CD14-positive monocyte (primary cell): ENCODE results near the gene PYDC2. TPM values are rescaled to one million over a fixed set of nuclear protein-coding genes. Genes with fewer than 3 reads are reported as not detected.

ENCODE experiments used
- DNase-seq, 3 donors: peaks; one replicate each; pipeline ENCODE4 v3.0.0-alpha.2; 2011 to 2022
- H2AFZ ChIP-seq: 2 replicates; pipeline ENCODE4 v1.6.0; 2012; ENCODE audit warnings: mild to moderate bottlenecking, low read depth, low read length, inconsistent platforms; ENCODE audit not compliant: insufficient read depth, poor library complexity, severe bottlenecking
- H3K27ac ChIP-seq, 2 donors: 1 replicate in 1 of 2; 2 replicates in 1 of 2; pipeline ENCODE4 v1.5.1; 2012 to 2013; ENCODE audit warnings: low read length in 2 of 2, control low read depth in 1 of 2, inconsistent platforms in 1 of 2, low read depth in 1 of 2, mild to moderate bottlenecking in 1 of 2
- H3K27me3 ChIP-seq, 2 donors: one replicate each; pipeline versions ENCODE4 v1.6.0 to v1.6.1; 2011 to 2013; ENCODE audit warnings: low read length in 2 of 2; ENCODE audit not compliant: control insufficient read depth in 2 of 2, insufficient read depth in 2 of 2
- H3K36me3 ChIP-seq, 2 donors: replicated peaks in 1 of 2; 1 replicate in 1 of 2; 2 replicates in 1 of 2; pipeline versions ENCODE4 v1.5.1 to v1.6.1; 2012 to 2013; ENCODE audit warnings: low read length in 2 of 2, control low read depth in 1 of 2, inconsistent platforms in 1 of 2, mild to moderate bottlenecking in 1 of 2; ENCODE audit not compliant: insufficient read depth in 2 of 2, control insufficient read depth in 1 of 2
- H3K4me1 ChIP-seq, 2 donors: 1 replicate in 1 of 2; 2 replicates in 1 of 2; pipeline versions ENCODE4 v1.5.1 to v1.6.1; 2012 to 2013; ENCODE audit warnings: low read length in 2 of 2, control low read depth in 1 of 2, inconsistent platforms in 1 of 2, mild to moderate bottlenecking in 1 of 2, moderate library complexity in 1 of 2; ENCODE audit not compliant: insufficient read depth in 2 of 2, control insufficient read depth in 1 of 2
- H3K4me2 ChIP-seq: replicated peaks from 2 replicates; pipeline ENCODE3; 2012; ENCODE audit warnings: low read length, moderate library complexity, mild to moderate bottlenecking; ENCODE audit not compliant: poor library complexity, severe bottlenecking; ENCODE audit errors: extremely low read depth
- H3K4me3 ChIP-seq, 3 experiments: fragments of 200-600 bp in 1 of 3; sonication (generic) in 1 of 3; replicated peaks in 1 of 3; 1 replicate in 2 of 3; 2 replicates in 1 of 3; pipeline ENCODE4 v1.5.1; 2011 to 2013; ENCODE audit warnings: low read length in 3 of 3, mild to moderate bottlenecking in 3 of 3, control low read depth in 2 of 3, low read depth in 2 of 3, inconsistent platforms in 1 of 3, moderate library complexity in 1 of 3
- H3K79me2 ChIP-seq: 2 replicates; pipeline ENCODE4 v1.6.0; 2012; ENCODE audit warnings: mild to moderate bottlenecking, control low read depth, inconsistent platforms, low read length, moderate library complexity; ENCODE audit not compliant: insufficient read depth
- H3K9ac ChIP-seq: 2 replicates; pipeline ENCODE4 v1.6.0; 2017; ENCODE audit warnings: low read length, mild to moderate bottlenecking; ENCODE audit not compliant: insufficient read depth, poor library complexity, severe bottlenecking
- H3K9me3 ChIP-seq, 2 donors: replicated peaks in 1 of 2; 1 replicate in 1 of 2; 2 replicates in 1 of 2; pipeline versions ENCODE4 v1.5.1 to v1.6.1; 2012 to 2013; ENCODE audit warnings: low read length in 2 of 2, control low read depth in 1 of 2; ENCODE audit not compliant: control insufficient read depth in 1 of 2, insufficient read depth in 1 of 2
- H4K20me1 ChIP-seq: 2 replicates; pipeline ENCODE4 v1.6.0; 2012; ENCODE audit warnings: mild to moderate bottlenecking, low read length, control low read depth, moderate library complexity; ENCODE audit not compliant: insufficient read depth
- H3K27ac Mint-ChIP-seq, 7 donors: one replicate each; pipeline ENCODE4 v1.8.0; 2020; ENCODE audit warnings: mild to moderate bottlenecking in 7 of 7, mixed read lengths in 7 of 7, moderate library complexity in 6 of 7, inconsistent platforms in 2 of 7
- H3K27me3 Mint-ChIP-seq, 3 donors: one replicate each; pipeline ENCODE4 v1.8.0; 2021 to 2022; ENCODE audit warnings: low read depth in 3 of 3, mild to moderate bottlenecking in 3 of 3, mixed read lengths in 3 of 3, moderate library complexity in 3 of 3, inconsistent platforms in 1 of 3
- H3K36me3 Mint-ChIP-seq, 2 donors: one replicate each; pipeline ENCODE4 v1.8.0; 2020; ENCODE audit warnings: mixed read lengths in 2 of 2, inconsistent platforms in 1 of 2, mild to moderate bottlenecking in 1 of 2
- H3K4me1 Mint-ChIP-seq: one replicate; pipeline ENCODE4 v1.8.0; 2020; ENCODE audit warnings: mild to moderate bottlenecking, mixed read lengths
- H3K4me3 Mint-ChIP-seq, 2 donors: one replicate each; pipeline ENCODE4 v1.8.0; 2020; ENCODE audit warnings: mild to moderate bottlenecking in 2 of 2, mixed read lengths in 2 of 2, moderate library complexity in 1 of 2
- H3K9me3 Mint-ChIP-seq, 7 donors: one replicate each; pipeline ENCODE4 v1.8.0; 2020 to 2022; ENCODE audit warnings: mixed read lengths in 7 of 7, mild to moderate bottlenecking in 6 of 7, moderate library complexity in 6 of 7, inconsistent platforms in 2 of 7
- WGBS: methylation state at CpG from one replicate; pipeline ENCODE4 v1.1.5; 2013; ENCODE audit warnings: missing lambda C conversion rate; ENCODE audit not compliant: insufficient coverage; 5-methylcytosine and 5-hydroxymethylcytosine counted together
- intact Hi-C, 2 donors: fragments of 100-400 bp; cut with micrococcal nuclease; formaldehyde crosslinking; loops; one replicate each; pipeline versions ENCODE4 v1.15.0 to v1.15.1; 2023
- polyA plus RNA-seq, 3 donors: library from polyadenylated mRNA; depleted of rRNA in 1 of 3; unstranded in 2 of 3; stranded (reverse) in 1 of 3; fragments of 300-500 nt in 2 of 3; fragments of >200 nt in 1 of 3; fragmentation: Illumina TruSeq in 2 of 3; gene quantifications; 1 replicate in 2 of 3; 2 replicates in 1 of 3; pipeline ENCODE4 v1.2.3, GENCODE V29; 2012 to 2021
- TF ChIP-seq, protein P1 (sequence below): fragments of 200-600 bp; IDR thresholded peaks from one replicate; pipeline ENCODE4 v1.8.0; 2022; ENCODE audit warnings: antibody characterized with exemption, mild to moderate bottlenecking

Gene PYDC2
- polyA plus RNA-seq, 3 donors = not detected

GRCh38 chr3:191431160-191431822 is 29.7 kb upstream of the PYDC2 start:
- Histone ChIP-seq H3K4me1 (no peaks in the 10 kb centered on the region), H2AFZ (no peak overlapping the region), H3K9me3 (no peaks in the 10 kb centered on the region), H3K36me3 (no peaks in the 10 kb centered on the region), H3K4me2 (no peak overlapping the region), H3K27me3 (no peaks in the 10 kb centered on the region), H3K27ac (no peak overlapping the region), H4K20me1 (no peaks in the 10 kb centered on the region), H3K9ac (no peak overlapping the region), H3K4me3 (no peak overlapping the region), H3K79me2 (no peaks in the 10 kb centered on the region)
- intact Hi-C loops = no loop called here
- no peak for DNase-seq
- no CpG with 5 or more reads among the region's 5 CpGs for WGBS
- no peaks in the 10 kb centered on the region for H3K36me3 Mint-ChIP-seq
- no peak overlapping the region for H3K4me3 Mint-ChIP-seq
- TF ChIP-seq, protein P1, sequence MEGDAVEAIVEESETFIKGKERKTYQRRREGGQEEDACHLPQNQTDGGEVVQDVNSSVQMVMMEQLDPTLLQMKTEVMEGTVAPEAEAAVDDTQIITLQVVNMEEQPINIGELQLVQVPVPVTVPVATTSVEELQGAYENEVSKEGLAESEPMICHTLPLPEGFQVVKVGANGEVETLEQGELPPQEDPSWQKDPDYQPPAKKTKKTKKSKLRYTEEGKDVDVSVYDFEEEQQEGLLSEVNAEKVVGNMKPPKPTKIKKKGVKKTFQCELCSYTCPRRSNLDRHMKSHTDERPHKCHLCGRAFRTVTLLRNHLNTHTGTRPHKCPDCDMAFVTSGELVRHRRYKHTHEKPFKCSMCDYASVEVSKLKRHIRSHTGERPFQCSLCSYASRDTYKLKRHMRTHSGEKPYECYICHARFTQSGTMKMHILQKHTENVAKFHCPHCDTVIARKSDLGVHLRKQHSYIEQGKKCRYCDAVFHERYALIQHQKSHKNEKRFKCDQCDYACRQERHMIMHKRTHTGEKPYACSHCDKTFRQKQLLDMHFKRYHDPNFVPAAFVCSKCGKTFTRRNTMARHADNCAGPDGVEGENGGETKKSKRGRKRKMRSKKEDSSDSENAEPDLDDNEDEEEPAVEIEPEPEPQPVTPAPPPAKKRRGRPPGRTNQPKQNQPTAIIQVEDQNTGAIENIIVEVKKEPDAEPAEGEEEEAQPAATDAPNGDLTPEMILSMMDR = no peak
- H3K9me3 Mint-ChIP-seq = no peaks in the 10 kb centered on the region
- no peaks in the 10 kb centered on the region for H3K27me3 Mint-ChIP-seq
- H3K27ac Mint-ChIP-seq = no peak overlapping the region
- H3K4me1 Mint-ChIP-seq = no peaks in the 10 kb centered on the region

DNA sequence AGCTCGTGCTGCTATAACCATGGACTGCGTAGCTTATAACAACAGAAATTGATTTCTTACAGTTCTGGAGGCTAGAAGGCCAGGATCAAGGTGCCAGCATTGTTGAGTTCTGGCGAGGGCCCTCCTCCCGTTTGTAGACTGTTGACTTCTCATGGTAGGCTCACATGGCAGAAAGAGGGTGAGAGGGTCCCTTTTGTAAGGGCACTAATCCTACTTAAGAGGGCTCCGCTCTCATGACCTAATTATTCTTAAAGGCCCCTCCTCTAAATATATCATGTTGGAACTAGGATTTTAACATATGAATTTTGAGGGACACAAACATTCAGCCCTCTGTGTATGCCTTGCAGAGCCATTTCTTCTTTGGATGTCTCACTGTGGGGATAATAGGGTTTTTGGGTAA is 28.8 kb upstream of the PYDC2 start:
- Histone ChIP-seq H3K27ac (no peak overlapping the region), H3K27me3 (no peaks in the 10 kb centered on the region), H3K79me2 (no peaks in the 10 kb centered on the region), H3K36me3 (no peaks in the 10 kb centered on the region), H4K20me1 (no peaks in the 10 kb centered on the region), H3K4me3 (no peak overlapping the region), H2AFZ (no peak overlapping the region), H3K9ac (no peak overlapping the region), H3K4me1 (no peaks in the 10 kb centered on the region), H3K9me3 (no peaks in the 10 kb centered on the region), H3K4me2 (no peak overlapping the region)
- intact Hi-C loops = no loop called here
- H3K27me3 Mint-ChIP-seq = no peaks in the 10 kb centered on the region
- H3K27ac Mint-ChIP-seq = no peak overlapping the region
- no peak overlapping the region for H3K4me3 Mint-ChIP-seq
- DNase-seq = no peak
- no peaks in the 10 kb centered on the region for H3K4me1 Mint-ChIP-seq
- 88% methylated on average over 2 of the region's 5 CpGs for WGBS
- H3K36me3 Mint-ChIP-seq = no peaks in the 10 kb centered on the region
- TF ChIP-seq, protein P1 = no peak
- no peaks in the 10 kb centered on the region for H3K9me3 Mint-ChIP-seq
